Measurements from ENCODE around the gene VPS13D.
A peak's percentile ranks its signal among the peaks of the same experiment; 100 is the strongest.

VPS13D gene

GRCh38 chr1:12543740-12544154 is 313.9 kb downstream of the VPS13D start:
- DNase-seq, result no peak

GRCh38 chr1:12544357-12544756 is 314.5 kb downstream of the VPS13D start:
- DNase-seq, result no peak

- DNase-seq, result no peak
Measured at GRCh38 chr1:12544992-12545391, 315.2 kb downstream of the VPS13D start.

GRCh38 chr1:12546771-12547585 is 317.1 kb downstream of the VPS13D start:
- no peak for DNase-seq

GRCh38 chr1:12547586-12548225 is 317.9 kb downstream of the VPS13D start:
- no peak for DNase-seq

GRCh38 chr1:12548279-12548972 is 318.6 kb downstream of the VPS13D start:
- no peak for DNase-seq

GRCh38 chr1:12548973-12549459 is 319.2 kb downstream of the VPS13D start:
- DNase-seq, result no peak

- peak; percentile 20 for DNase-seq
Measured at GRCh38 chr1:12549460-12550349, 319.9 kb downstream of the VPS13D start.

GRCh38 chr1:12551584-12551983 is 321.8 kb downstream of the VPS13D start:
- no peak for DNase-seq

GRCh38 chr1:12552111-12552888 is 322.5 kb downstream of the VPS13D start:
- DNase-seq, result no peak

GRCh38 chr1:12552951-12553921 is 323.4 kb downstream of the VPS13D start:
- no peak for DNase-seq

- DNase-seq, result no peak
Measured at GRCh38 chr1:12553963-12554362, 324.1 kb downstream of the VPS13D start.

GRCh38 chr1:12554521-12555305 is 324.9 kb downstream of the VPS13D start:
- DNase-seq, result no peak

- no peak for DNase-seq
Measured at GRCh38 chr1:12555411-12556367, 325.9 kb downstream of the VPS13D start.

- no peak for DNase-seq
Measured at GRCh38 chr1:12556368-12556930, 326.6 kb downstream of the VPS13D start.

GRCh38 chr1:12556957-12557935 is 327.4 kb downstream of the VPS13D start:
- DNase-seq, result no peak

GRCh38 chr1:12561121-12561520 is 331.3 kb downstream of the VPS13D start:
- DNase-seq, result no peak

All from NCI-H2227 treated with DMSO at 0.1 percent for 48 hours (cell line).